HFFc6 (cell line): ENCODE measurements around the gene EEFSEC. TPM values are rescaled to one million over a fixed set of nuclear protein-coding genes. Genes with fewer than 3 reads are reported as not detected.

ENCODE experiments used
- DNase-seq: peaks from one replicate; pipeline ENCODE4 v3.0.0-alpha.2; 2018
- H3K27ac Mint-ChIP-seq: 2 replicates; pipeline ENCODE4 v1.8.0; 2020; ENCODE audit warnings: mild to moderate bottlenecking, mixed read lengths
- H3K27me3 Mint-ChIP-seq: 2 replicates; pipeline ENCODE4 v1.8.0; 2021; ENCODE audit warnings: mild to moderate bottlenecking, moderate library complexity, mixed read lengths; ENCODE audit not compliant: insufficient read depth
- H3K36me3 Mint-ChIP-seq: 2 replicates; pipeline ENCODE4 v1.8.0; 2021; ENCODE audit warnings: low read depth, mixed read lengths
- H3K4me1 Mint-ChIP-seq: 2 replicates; pipeline ENCODE4 v1.8.0; 2020; ENCODE audit warnings: low read depth, mixed read lengths
- H3K4me3 Mint-ChIP-seq: 2 replicates; pipeline ENCODE4 v1.8.0; 2020; ENCODE audit warnings: mild to moderate bottlenecking, moderate library complexity, mixed read lengths
- H3K9me3 Mint-ChIP-seq: 2 replicates; pipeline ENCODE4 v1.8.0; 2020; ENCODE audit warnings: mild to moderate bottlenecking, mixed read lengths
- total RNA-seq, 6 experiments: library from RNA; stranded (reverse); fragmentation: NEBNext Ultra II Directional; extraction: Animal tissue kit (Norgen Biotek cat#: 25700); gene quantifications; 2 replicates in 1 of 6; 3 replicates in 5 of 6; pipeline ENCODE4 v1.2.3, GENCODE V29; 2021
- TF ChIP-seq, protein P1 (sequence below): fragments of 200-600 bp; sonication (generic); IDR thresholded peaks from 2 replicates; pipeline ENCODE4 v1.5.0; 2021; ENCODE audit warnings: antibody characterized with exemption, mild to moderate bottlenecking

Gene EEFSEC
- total RNA-seq, 6 experiments from 2014 or later: 8.2 to 11.6 (median 11.0) TPM

DNA sequence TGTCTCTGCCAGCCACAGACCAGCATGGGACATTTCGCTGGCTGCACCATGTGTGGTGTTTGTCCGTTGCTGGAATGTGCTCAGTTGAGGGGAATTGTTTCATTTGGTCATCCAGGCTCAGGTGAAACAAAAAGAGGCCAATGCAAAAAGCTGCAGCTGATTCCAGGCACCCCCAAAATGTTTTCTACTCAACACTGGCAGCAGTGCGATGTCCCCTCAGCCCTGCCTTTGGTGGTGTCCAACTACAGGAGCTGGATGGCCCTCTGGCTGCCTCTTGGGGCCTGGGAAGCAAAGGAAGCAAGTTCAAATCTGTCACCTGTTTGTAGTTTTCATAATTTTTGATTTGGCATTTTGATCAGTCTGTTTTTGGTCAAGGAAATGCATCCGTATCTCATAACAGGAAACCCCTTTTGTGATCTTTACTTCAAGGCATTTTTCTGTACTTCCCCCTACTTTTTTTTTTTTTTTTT is 141.8 kb downstream of the EEFSEC start:
- TF ChIP-seq, protein P1, sequence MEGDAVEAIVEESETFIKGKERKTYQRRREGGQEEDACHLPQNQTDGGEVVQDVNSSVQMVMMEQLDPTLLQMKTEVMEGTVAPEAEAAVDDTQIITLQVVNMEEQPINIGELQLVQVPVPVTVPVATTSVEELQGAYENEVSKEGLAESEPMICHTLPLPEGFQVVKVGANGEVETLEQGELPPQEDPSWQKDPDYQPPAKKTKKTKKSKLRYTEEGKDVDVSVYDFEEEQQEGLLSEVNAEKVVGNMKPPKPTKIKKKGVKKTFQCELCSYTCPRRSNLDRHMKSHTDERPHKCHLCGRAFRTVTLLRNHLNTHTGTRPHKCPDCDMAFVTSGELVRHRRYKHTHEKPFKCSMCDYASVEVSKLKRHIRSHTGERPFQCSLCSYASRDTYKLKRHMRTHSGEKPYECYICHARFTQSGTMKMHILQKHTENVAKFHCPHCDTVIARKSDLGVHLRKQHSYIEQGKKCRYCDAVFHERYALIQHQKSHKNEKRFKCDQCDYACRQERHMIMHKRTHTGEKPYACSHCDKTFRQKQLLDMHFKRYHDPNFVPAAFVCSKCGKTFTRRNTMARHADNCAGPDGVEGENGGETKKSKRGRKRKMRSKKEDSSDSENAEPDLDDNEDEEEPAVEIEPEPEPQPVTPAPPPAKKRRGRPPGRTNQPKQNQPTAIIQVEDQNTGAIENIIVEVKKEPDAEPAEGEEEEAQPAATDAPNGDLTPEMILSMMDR: no peak
- Mint-ChIP-seq H3K9me3 (no peaks in the 10 kb centered on the region), H3K27ac (no peak overlapping the region), H3K4me1 (peaks cover 11% of the 10 kb centered on the region), H3K36me3 (peaks cover 5% of the 10 kb centered on the region; the same call in 1 of the 2 replicates), H3K27me3 (no peaks in the 10 kb centered on the region), H3K4me3 (no peak overlapping the region)
- DNase-seq: no peak

DNA sequence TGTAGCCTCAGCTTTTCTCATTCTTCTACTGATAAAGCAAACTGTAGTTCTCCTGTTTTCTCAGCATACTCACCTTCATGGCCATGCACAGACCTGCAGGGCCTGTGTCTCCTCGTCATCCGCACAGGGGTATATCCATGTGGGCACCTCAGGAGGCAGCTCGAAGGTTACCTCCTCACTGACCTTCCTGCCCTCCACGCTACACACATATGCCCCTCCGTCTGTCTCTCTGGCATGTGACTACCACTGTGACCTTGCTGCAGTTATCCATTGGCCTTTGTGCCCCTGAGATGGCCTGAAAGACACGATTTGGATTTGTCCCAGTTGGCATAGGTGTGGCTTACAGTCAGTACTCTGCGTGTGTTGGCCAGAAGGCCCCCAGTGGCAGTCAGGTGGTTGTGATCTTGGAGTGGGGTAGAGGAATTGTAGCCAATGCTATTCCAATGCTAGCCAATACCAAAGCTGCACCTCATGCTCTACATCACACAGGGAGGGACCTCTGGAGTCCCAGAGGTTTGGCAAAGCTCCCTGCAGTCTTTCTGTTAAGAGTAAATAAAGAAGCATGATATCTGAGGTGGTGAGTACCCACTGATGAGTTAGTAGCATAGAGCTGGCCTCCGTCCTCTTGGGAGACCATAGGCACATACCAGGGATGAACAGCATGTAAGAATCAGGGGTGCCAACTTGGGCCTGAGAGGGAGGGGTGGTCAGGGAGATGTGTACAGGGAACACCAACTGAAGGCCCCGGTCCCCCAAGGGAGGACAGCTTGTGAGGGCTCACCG is 143.4 kb downstream of the EEFSEC start:
- Mint-ChIP-seq H3K27me3 (no peaks in the 10 kb centered on the region), H3K9me3 (no peaks in the 10 kb centered on the region), H3K27ac (no peak overlapping the region), H3K4me3 (no peak overlapping the region), H3K4me1 (peaks cover 11% of the 10 kb centered on the region), H3K36me3 (no peaks in the 10 kb centered on the region)
- DNase-seq: no peak
- TF ChIP-seq, protein P1: no peak

DNA sequence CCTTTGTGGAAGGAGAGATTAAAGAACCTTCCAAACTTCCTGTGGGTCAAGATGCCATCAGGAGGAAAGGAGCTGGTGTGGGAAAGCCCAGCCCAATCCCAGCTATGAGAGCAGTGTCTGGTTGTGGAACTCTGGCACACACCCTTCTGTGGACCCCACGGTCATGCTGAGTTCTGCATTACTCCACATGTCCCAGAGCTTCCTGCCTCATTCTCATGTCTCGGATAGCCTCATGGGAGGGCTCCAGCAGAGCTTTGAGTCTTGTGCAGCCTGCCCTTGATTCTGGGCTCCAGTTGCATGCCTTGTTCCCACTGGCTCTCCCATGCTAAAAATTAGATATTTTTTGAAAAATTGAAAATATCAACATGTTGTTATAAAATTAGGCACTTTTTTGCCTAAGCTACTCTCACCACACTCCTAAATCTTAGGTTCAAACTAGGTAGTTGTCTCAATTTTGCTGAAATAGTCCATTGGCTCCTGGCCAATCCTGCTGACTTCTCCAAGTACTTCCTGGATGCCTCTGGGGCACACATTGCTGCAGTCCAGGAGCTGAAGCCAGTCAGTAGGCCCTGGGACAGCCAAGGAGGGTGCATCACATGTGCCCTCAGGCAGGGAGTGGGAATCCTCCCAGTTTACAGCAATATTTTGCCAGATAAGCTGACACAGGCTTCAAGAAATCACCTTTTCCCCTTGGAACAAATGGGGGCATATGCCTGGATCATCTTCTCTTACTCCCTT is 144.3 kb downstream of the EEFSEC start:
- peaks cover 11% of the 10 kb centered on the region for H3K4me1 Mint-ChIP-seq
- H3K4me3 Mint-ChIP-seq: no peak overlapping the region
- TF ChIP-seq, protein P1: no peak
- H3K27ac Mint-ChIP-seq: peak overlapping the region; percentile 22; the same call in 1 of the 2 replicates
- peak; percentile 77 for DNase-seq
- no peaks in the 10 kb centered on the region for H3K9me3 Mint-ChIP-seq
- no peaks in the 10 kb centered on the region for H3K27me3 Mint-ChIP-seq
- H3K36me3 Mint-ChIP-seq: no peaks in the 10 kb centered on the region

DNA sequence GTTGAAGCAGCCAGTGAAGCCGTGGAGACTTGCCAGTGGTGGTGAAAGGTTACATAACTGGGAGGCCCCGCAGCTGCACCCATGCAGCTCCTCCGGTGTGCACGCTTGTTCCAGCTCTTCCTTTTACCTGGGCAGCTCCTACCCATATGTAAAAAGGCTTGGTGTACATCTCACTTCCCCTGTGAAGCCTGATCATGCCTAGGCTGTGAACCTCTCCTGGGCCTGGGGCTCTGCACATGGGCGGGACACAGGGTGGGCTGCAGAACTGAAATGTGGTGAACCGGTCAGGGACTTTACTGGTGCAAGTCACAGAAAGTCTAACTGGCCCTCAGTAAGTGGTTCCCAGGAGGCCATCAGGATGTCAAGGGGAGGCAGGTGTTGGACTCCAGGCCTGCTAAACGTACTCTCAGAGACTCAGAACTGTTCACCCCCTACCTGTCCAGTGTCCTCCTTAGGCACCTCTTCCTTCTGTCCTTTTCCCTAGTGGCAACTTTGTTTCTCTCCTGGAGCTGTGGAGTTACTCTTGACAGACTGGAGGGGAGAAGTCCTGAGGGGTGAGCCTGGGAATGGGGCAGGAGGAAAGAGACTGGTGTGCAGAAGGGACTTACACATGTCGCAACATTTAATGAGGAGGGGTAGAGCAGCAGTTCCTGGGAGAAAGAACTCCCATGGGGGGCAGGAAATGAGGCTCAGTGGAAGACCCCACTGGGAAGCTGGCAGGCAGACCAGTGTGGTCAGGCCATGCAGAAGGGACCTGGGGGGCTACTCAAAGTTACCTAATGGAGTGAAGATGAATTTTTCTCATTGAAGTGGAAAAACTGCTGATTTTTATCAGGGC is 148.1 kb downstream of the EEFSEC start:
- DNase-seq: no peak
- Mint-ChIP-seq H3K4me1 (peaks cover 11% of the 10 kb centered on the region), H3K9me3 (no peaks in the 10 kb centered on the region), H3K4me3 (no peak overlapping the region), H3K27ac (no peak overlapping the region), H3K27me3 (no peaks in the 10 kb centered on the region; the same call in 1 of the 2 replicates), H3K36me3 (no peaks in the 10 kb centered on the region)
- TF ChIP-seq, protein P1: no peak

DNA sequence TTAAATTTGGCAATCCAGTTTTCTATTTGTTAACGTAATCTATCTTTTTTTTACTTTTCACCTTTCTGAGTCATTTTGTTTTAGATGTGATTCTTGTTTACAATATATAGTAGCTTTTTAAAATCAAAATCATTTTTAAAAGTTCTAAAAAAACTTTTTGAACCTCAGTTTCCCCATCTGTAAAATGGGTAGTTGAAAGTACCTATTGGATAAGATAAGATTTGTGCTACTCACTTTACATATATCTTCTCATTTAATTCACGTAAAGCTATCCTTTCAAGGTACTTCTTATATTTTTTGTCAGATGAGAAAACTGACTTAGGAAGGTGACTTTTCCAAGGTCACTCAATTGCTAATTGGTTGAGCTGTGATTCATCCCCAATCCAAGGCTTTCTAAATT is 153.2 kb downstream of the EEFSEC start:
- no peaks in the 10 kb centered on the region for H3K4me1 Mint-ChIP-seq
- H3K27ac Mint-ChIP-seq: no peak overlapping the region
- DNase-seq: no peak
- no peaks in the 10 kb centered on the region; the same call in 1 of the 2 replicates for H3K27me3 Mint-ChIP-seq
- TF ChIP-seq, protein P1: no peak
- no peaks in the 10 kb centered on the region for H3K9me3 Mint-ChIP-seq
- no peak overlapping the region for H3K4me3 Mint-ChIP-seq
- H3K36me3 Mint-ChIP-seq: no peaks in the 10 kb centered on the region
